NK-92 treated with Interleukin-12 subunit alpha and Interleukin-12 subunit beta, amount 100 ng/mL, for 24 hours (cell line): ENCODE measurements around the gene MORN5.

ENCODE experiments used
- DNase-seq: peaks from one replicate; lab custom pipeline; 2025; lab: John Stamatoyannopoulos, UW

The MORN5 gene

DNA sequence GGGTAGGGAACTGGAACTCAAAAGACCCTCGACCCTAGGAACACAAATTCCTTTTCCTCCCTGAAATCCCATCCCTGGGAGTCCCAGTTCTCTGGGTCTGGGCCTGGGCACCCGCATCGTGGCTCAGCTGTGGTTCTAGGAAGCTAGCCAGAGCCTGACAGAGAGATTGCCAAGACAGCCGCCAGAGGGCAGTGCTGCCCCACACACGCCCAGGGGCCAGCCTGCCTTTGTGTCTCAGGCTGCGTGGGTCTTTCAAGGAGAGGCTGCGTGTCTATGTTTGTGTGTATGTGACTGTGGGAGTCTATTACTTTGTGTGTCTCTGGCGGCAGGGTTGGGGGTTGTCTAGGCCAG, 34.6 kb upstream of the MORN5 start:
- DNase-seq: peak; percentile 27

DNA sequence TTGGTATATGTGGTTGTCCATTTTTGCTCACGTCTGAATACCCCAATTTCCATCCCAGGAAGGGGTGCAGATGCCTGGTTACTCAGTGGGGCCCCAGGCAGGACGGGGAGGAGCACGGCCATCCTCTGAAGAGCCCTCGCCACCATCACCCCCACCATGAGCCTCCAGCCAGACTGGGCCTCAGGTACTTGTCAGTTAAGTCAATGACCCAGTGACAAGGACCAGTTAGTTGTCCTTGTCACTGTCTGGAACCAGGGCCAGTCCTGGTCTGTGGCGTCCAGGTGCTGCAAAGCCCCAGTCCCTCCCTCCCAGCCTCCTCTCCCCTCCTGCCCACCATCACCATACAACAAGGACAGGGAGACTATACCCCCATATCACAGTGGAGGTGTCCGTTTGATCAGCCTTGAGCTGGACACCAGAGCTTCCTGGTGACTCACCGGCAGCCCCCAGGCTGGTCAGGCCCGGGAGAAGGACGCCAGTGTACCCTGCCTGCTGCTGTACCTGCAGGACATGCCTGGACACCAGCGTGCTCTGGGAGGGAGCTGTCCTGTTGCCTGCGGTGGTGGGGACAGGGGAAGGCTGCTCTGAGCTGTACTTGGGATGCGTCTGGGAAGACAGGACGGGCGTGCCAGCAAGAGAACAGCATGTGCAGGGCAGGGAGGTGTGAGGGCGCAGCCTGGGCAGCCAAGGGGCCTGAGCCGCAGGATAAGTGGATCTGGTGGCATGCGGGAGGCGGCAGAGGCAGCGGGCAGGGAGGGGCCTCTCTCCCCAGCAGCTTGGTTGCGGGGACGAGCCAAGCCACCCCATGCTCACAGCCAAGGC, 34.0 kb upstream of the MORN5 start:
- no peak for DNase-seq

DNA sequence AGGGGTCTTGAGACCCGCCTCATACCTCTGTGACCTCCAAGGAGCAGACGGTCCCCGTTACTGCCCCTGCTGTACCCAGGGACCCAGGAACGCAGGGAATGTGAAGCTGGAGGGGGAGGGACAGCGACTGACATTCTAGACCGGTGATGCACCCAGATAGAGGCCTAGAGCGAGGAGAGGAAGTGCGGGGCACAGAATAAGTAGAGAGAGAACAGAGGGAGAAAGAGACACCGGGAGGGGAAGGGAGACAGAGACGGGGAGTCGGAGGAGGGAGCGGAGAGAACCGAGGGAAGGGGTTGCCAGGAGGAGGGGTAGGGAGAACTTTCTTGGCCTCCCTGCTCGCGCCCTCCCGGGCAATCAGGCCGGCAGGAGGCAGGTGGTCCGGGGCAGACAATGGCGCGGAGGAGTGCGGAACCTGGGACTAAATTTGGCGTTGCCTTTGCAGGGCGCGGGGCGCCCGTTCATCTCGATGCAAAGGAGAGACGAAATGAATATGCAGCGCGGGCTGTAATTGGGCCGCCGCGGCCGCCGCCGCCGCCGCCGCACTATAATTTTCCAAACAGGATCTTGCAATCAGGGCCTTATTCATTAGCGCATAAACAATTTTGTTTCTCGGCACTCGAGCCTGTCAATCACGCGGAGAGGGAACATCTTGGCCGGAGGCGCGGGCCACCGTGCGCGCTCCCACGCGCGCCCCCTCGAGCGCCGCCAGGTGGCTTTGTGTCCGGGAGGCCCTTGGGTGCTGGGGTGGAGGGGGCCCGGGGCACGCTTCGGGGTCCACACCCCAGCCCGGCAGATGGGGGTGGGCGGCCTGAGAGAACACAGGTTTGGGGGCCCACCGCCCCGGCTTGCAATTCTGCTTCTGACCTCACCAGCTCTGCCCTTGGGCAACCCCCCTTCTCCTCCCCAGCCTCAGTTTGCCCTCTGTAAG, 33.1 kb upstream of the MORN5 start:
- no peak for DNase-seq

DNA sequence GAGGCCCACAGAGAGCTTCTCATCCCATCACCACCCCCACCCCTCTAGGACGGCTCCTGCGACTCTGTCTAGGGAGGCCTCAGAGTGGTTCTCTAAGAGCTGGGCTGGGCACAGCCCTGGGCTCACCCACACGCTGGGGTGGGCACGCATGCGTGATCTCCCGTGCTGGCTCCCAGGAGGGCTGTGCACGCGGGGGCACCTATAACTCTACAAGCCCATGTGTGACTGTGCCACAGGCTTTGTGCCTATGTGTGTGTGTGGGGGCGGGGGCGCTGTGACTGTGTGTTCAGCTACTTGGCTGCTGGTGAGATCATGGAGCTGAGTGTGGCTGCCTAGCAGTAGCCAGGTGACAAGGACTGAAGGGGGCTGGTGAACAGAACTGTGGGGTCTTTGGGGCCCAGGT, 32.3 kb upstream of the MORN5 start:
- no peak for DNase-seq

GRCh38 chr9:122128007-122128968, 31.4 kb upstream of the MORN5 start:
- no peak for DNase-seq

DNA sequence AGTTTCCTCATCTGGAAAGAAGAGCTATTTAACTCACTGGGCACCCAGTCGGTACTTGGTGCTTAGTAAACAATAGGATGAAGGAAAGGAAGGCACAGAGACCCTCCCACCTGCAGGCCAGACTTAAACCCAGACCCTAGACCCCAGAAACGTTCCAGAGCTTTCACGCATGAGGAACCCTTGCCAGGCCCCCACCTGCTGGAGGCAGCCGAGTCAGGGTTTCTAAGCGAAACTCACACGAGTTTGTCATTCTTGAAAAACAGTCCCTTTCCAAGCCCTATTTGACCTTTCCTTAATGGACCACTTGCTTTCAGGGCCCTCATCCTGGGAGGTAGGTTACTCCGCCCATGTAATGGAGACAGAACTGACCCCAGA, 30.8 kb upstream of the MORN5 start:
- DNase-seq: no peak

DNA sequence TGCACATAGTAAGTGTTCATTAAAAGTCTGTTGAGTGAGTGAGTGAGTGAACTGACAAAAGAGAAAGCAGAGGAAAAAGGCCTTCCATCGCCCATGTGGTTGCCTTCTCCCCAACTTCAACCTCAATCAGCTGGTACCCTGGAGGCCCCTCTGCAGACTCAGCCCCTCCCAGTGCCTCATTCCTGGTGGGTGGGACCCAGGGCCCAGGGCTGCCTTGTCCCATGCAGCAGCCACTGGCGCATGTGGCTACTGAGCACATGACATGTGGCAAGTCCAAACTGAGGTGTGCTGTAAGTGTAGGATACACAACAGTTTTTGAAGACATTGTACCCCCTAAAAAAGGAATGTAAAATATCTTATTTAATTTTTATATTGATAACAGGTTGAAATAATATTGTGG, 29.7 kb upstream of the MORN5 start:
- no peak for DNase-seq

- no peak for DNase-seq
These were observed 28.9 kb upstream of the MORN5 start for GRCh38 chr9:122130837-122131236.

DNA sequence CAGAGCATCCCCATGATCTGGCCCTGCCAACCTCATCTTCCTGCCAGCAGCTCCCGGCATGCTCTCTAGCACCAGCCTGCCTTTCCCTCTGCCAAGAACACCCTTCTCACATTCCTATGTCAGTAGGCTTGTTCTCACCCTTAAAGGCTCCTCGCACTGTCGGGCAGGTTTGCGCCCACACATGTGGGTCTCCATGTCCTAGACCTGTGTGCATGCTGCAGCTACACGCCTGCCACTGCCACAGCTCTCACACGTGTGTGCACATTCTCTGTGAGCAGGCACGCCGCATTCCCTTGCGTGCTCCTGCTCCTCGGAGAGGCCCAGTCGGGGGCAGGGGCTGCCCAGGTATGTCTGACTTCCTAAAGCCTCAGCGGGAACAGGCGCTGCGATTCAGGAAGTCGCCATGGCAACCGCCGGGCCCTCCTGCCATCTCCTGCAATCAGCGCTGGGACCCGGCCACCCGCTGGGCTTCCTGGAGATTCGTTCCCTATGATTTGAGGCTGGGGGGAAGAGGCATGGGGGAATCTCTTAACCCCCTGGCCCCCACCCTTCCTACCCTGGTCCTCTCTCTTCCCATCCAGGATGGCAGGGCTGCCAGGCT, 28.2 kb upstream of the MORN5 start:
- DNase-seq: no peak

GRCh38 chr9:122132539-122132938, 27.2 kb upstream of the MORN5 start:
- no peak for DNase-seq

DNA sequence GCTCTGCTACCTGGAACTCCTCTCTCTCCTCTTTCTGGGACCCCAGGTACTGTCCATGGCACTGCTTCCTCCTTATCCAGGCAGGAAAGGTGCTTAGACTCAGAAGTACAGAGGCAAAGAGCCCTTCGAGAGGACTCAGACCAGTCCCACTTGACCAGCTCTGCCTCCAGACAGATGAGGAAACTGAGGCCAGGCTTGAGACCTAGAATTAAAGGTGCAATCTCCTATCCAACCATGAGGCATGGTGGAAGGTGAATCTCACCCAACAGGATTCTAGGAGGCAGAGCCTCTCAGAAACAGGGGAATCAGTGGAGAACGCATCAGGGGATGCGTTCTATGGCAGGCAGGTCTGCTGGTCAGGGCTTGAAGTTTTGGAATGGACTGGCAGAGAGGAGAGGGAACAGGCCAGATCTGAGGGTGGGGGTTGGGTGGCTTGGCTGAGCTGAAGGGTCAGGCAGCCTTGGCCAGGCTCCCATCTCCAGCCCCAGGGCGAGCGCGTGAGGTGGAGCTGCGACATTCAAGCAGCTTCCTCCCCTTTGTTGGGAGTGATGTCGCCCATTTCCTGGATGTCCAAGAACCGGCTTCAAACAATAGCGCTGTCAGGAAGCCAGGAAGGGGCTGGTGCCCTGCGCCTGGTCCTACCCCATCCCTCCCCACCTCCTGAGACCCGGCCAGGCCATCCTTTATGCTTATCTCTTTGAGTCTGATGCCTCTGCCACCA, 26.3 kb upstream of the MORN5 start:
- DNase-seq: no peak

- DNase-seq: no peak
These were observed 25.6 kb upstream of the MORN5 start for GRCh38 chr9:122133984-122134535.

DNA sequence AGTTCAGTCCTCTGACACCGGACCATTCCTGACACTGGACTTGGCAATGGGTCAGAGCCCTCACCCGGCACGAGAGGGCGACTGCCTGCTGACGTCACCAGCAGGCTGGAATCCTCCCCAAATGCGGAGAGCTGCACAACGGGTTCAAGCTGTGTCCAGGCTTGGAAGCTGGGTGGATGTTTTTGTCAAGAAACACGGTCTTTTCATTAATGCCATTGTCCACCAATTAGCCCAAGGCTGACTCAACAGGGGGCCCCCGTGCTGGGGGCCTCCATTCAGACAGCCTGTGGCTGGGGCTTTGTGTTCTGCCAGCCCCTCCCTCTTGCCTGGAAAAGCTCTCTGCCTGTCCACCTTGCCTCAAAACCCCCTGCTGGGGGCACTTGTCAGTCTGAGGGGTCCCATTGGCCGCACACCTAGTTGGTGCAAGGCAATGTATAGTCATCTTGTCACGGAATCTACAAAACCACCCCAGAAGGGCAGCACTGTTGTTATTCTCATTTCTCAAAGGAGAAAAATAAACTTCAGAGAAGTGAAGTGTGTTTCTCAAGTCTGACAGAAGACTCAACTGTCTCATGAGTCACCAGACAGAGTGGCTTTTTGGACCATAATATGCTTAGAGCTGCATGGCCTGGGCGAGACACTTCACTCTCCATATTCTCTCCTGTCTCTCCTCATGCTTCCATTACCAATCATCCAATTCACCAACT, 24.7 kb upstream of the MORN5 start:
- DNase-seq: no peak

DNA sequence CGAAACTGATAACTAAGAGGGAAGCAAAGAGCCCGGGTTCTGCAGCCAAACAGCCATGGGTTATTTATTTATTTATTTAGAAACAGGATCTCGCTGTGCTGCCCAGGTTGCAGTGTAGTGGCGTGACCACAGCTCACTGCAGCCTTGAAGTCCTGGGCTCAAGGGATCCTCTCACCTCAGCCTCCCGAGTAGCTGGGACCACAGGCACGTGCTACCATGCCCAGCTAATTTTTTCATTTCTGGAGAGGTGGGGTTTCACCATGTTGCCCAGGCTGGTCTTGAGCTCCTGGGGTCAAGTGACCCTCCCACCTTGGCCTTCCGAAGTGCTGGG, 24.2 kb upstream of the MORN5 start:
- no peak for DNase-seq

DNA sequence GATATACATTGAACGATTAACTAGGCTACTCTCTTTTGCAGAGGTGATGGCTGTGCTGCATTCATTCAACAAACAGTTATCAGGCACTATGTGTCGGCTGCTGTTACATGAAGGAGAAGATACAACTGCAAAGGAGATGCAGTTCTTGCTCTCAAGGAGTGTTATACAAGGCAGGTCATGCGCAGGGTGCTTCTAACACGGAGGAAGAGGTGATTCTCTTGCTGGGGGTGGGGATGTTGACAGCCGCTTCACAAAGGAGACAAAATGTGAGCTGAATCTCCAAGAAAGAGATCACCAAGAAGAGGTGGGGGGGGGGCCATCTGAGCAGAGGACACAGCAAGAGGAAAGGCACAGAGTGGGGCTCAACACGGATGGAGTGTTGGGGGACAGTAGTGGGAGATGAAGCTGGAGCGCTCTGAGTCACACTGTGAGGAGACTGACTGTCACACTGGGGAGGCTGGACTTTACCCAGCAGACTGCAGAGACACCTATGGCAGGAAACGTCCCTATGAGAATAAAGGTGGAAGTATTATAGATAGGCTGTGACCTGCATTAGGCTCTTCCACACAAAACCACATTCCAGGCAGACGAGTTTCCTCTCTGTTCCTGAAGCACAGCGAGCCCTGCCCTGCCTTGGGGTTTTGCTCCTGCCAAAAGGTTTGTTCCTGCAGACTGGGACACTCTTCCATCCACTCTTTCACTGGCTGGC, 21.0 kb upstream of the MORN5 start:
- DNase-seq: no peak

DNA sequence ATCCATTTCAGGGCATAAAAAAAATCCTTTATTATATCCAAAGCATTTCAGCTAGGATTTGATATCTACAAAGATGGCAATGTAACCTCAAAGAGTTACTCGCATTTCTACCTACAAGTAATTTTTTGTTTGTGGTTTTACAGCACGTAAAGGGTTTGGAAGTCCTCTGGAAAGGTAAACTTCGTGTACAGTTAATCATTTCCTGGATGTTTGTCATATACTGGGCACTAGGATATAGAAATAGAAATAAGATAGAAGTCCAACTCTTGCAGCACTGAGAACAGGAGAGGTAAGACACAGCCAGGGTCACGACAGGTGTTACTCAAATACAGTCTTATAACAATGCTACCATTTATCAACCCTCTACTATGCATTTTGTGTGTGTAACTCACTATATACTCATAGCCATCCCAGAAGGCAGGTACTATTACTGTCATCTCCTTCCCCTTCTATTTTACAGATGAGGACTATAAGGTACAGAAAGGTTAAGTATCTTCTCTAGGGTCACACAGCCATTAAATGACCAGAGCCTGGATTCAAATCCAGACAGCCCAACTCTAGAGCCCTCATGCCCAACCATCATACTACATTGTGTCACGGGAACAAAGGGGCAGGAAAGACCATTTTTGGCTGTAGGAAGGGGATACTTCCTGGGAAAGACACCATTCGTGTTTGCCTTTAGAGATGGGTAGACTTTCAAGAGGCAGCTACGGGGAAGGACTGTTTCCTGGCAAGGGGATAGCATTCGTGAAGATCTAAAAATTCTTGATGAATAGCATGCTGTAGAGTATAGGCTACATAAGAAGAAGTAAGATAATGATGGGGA, 19.1 kb upstream of the MORN5 start:
- no peak for DNase-seq

DNA sequence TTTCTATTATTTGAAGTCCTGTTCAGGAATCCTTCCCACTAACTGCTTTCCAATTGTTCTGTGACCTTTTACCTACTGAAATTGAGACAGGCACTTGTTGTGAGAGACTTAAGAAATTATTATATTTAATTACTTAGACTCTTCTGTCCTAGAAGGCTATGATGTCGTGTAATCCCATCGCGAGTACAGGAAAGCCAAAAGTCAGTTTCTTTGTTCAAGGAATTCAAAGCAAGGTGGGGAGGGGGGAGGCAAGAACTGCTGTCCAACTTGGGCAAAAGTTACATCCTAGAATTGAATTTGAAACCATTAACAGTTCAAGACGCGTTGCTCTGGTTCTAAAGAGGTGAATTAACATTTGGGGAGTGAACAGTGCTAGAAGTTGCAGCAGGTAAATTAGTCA, 18.0 kb upstream of the MORN5 start:
- DNase-seq: no peak

GRCh38 chr9:122143296-122143695, 16.4 kb upstream of the MORN5 start:
- DNase-seq: no peak
